Urinary bladder (tissue), 4 donors: Measurements from ENCODE around the gene TPPP3. TPM values are rescaled to one million over a fixed set of nuclear protein-coding genes. Genes with fewer than 3 reads are reported as not detected.
A peak's percentile ranks its signal among the peaks of the same experiment; 100 is the strongest.

Experiments
- DNase-seq: peaks from one replicate; pipeline ENCODE4 v3.0.0-alpha.2; 2015; ENCODE audit errors: extremely low spot score
- H3K27ac ChIP-seq: one replicate; pipeline ENCODE4 v1.5.1; 2013; ENCODE audit warnings: low read depth, mild to moderate bottlenecking, moderate library complexity
- H3K36me3 ChIP-seq: one replicate; pipeline ENCODE4 v1.6.1; 2013; ENCODE audit warnings: mild to moderate bottlenecking, moderate library complexity; ENCODE audit not compliant: insufficient read depth
- H3K4me1 ChIP-seq: one replicate; pipeline ENCODE4 v1.6.1; 2013; ENCODE audit warnings: mild to moderate bottlenecking, moderate library complexity; ENCODE audit not compliant: insufficient read depth
- H3K4me3 ChIP-seq: one replicate; pipeline ENCODE4 v1.5.1; 2013; ENCODE audit warnings: low read depth, low read length
- whole genome bisulfite sequencing: extraction: QIAGEN DNeasy Blood & Tissue Kit; methylation state at CpG from one replicate; pipeline ENCODE4 v1.1.7; 2013; 5-methylcytosine and 5-hydroxymethylcytosine counted together
- polyA plus RNA-seq: library from polyadenylated mRNA; stranded (reverse); fragments of 200-250 nt; gene quantifications from one replicate; pipeline ENCODE4 v1.2.3, GENCODE V29; 2013
- total RNA-seq: library from RNA; depleted of rRNA; stranded (reverse); fragments of >200 nt; gene quantifications from one replicate; pipeline ENCODE4 v1.2.3, GENCODE V29; 2014
- donor health status: healthy with polysubstance abuse.
- donor health status: healthy.

TPPP3 gene
- total RNA-seq, result 24.0 TPM
- polyA plus RNA-seq, result 14.6 TPM

DNA sequence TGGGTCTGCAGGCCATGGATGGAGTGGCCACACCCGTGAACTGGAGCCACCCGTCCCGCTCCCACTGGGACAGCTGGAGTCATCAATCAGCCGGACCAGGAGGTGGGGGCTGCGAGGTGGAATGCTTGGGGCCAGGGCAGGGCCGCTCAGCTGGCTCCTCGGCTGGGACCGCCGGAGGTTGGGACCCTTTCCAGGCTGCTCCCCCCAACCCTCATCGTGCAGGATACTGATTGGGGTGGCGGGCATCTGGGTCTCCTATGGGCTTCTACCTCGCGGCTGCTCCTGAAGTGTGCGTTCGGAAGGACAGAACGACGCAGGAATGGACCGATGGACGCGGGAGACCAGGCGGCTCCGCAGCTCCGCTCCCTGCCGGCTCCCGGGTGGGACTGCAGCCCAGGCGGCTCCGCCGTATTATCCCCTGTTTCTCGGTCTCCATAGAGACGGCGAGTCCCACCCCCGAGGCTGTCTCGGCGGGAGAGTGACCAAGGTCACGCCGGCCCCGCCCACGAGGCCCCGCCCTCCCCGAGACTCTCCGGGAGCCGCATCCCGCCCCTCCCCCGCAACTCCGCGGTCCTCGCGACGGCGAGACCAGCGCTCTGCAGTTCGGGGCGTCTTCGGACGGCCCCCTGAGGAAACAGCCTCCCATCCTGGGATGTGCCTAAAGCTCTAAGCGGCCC is at the start of gene TPPP3:
Gene TPPP3 (minus strand): TSS at position 388 of the 677 bp plus-strand sequence. CDS start 2,387 bp downstream, outside the sequence.
- no peak for DNase-seq
- H3K4me3 ChIP-seq, result peak within 1 kb of the TSS; percentile 14
- 1% methylated on average over 56 of the region's 56 CpGs for WGBS
- no peak within 1 kb of the TSS for H3K27ac ChIP-seq
- no peaks in the 10 kb centered on the region for H3K4me1 ChIP-seq
- no peaks in the 10 kb centered on the region for H3K36me3 ChIP-seq

DNA sequence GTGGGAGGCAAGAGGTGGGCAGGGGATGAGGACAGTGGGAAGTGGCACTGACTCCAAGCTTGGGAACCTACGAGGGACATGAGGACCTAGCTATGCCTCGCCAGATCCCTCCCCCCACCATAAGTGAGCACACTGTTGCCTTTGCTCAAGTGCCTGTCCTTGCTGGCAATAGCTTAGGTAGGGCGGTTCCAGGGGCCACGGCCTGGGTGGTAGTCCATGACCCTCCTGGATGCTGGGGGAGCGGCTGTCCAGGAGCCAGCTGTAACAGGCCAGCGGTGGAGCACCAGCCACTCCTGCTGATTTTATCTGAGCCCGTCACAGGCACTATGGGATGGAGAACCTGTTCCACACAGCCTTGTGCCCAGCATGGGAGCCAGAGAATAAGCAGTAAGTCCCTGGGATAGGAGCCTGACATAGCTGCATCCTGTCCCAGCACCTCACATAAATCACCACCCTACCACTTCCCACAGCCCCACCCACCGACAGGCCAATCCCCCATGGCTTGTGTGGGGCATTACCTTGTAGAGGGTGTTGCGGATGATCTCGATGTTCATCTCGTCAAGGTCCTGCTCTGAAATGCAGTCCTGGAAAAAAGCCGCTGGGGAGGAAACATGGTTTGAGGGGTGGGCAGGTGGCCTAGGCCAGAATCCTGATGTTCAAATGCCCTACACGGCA is 49.4 kb upstream of the TPPP3 start:
- Histone ChIP-seq H3K4me1 (no peaks in the 10 kb centered on the region), H3K27ac (no peak overlapping the region), H3K4me3 (no peak overlapping the region), H3K36me3 (no peaks in the 10 kb centered on the region)
- DNase-seq, result no peak
- 80% methylated on average over 13 of the region's 13 CpGs for WGBS

DNA sequence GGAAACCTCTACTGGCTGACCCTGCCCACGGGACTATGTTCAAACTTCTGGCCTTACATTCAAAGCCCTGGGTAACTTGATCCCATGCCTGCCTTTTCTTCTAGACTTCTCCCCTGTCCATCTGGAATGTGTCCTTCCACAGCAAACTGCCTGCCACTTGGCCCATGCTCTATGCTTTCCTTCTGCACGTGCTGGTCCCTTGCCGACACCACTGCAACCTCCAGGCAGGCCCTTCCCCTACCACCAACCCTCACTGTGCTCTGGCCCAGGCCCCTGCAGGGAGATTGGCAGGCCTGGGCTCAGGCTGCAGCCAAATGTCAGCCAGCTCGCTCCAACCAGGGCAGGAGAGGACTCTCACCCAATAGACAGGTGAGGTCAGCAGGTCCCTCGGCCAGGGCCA is 48.6 kb upstream of the TPPP3 start:
- no peak for DNase-seq
- Histone ChIP-seq H3K4me3 (no peak overlapping the region), H3K36me3 (no peaks in the 10 kb centered on the region), H3K27ac (peak overlapping the region; percentile 11), H3K4me1 (no peaks in the 10 kb centered on the region)
- 63% methylated on average over 5 of the region's 5 CpGs for WGBS

DNA sequence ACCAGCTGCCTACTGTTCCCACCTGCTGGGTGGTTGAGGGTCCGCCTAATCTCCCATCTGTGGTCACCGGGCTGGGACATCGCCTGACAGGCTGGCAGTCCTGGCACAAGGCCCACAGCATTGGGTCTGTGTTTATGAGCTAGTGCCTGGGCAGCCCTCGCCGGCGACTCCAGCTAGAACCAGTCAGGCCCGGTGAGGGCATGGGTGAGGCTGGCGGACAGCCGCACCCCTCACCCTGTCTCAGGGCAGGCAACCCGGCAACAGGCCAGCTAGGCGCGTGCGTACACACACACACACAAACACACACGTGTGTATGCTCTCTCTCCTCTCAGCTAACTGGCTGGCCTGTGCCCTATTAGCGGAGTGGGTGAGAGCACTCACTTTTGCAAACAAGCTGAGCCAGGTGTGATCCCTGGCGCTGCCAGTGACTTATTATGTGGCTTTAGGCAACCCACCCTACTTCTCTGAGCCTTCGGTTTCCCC is 48.0 kb upstream of the TPPP3 start:
- WGBS, result 83% methylated on average over 17 of the region's 17 CpGs
- DNase-seq, result no peak
- Histone ChIP-seq H3K4me3 (no peak overlapping the region), H3K36me3 (no peaks in the 10 kb centered on the region), H3K4me1 (no peaks in the 10 kb centered on the region), H3K27ac (no peak overlapping the region)

DNA sequence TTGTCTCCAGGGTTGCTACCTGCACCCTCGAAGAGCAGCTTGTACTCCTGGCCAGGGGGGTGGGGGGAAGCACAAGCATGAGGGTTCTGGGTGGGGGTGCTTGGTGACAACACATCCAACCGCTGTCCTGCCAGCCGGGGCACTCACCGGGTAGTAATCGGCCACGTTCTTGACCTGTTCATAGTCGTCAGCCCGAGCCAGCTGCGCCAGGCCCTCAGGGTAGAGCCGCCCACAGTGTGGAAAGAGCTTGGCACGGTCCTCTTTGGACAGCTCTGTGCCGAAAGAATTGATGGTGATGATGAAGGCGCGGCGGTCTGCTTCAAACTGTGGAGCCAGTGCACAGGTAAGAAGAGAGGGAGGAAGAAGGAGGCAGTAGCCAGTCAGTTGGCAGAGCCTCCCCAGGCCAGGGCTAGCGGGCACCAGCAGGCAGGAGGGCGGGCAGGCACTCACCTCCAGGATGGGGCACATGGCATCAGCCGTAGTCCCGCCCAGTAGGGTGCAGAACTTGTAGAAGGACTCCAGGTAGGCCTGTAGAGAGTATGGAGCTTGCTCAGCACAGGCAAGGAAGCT is 45.6 kb upstream of the TPPP3 start:
- Histone ChIP-seq H3K36me3 (no peaks in the 10 kb centered on the region), H3K27ac (no peak overlapping the region)

DNA sequence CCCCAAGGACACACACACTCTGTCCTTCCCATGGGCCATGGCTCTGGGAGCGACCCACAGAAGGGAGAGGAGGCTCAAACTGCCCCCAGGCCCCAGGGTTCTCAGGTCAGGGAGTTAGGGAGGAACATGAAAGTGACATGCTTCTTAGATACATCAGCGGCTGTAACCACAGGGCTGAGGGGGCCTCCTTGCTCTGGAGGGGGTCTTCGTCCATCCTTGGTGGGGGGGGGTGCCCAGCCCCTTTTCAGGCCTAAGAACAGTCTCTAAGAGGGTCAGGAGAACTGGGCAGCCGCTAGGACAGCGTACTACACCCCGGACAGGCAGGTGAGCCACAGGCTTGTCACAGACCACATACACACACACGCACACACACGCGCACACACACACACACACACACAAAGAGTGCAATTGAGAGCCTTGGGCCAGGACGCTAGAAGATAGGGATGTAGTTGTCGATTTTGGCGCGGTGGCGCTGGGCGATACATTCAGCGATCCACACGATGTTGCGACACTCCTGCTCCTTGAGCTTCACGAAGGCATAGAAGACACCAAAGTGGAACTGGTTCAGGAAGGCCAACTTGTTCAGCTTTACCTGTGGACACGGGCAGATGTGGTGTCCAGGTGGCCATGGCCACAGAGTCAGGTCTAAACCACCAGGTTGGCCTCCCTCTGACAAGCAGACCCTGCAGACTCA is 44.9 kb upstream of the TPPP3 start:
- no peaks in the 10 kb centered on the region for H3K4me1 ChIP-seq
- no peak overlapping the region for H3K4me3 ChIP-seq
- no peaks in the 10 kb centered on the region for H3K36me3 ChIP-seq
- DNase-seq, result no peak
- H3K27ac ChIP-seq, result no peak overlapping the region
- WGBS, result 91% methylated on average over 20 of the region's 20 CpGs

More for the DNA sequence above, 45.6 kb upstream of the TPPP3 start:
- no peak for DNase-seq
- Histone ChIP-seq H3K4me1 (no peaks in the 10 kb centered on the region), H3K4me3 (no peak overlapping the region)
- 95% methylated on average over 19 of the region's 19 CpGs for WGBS

DNA sequence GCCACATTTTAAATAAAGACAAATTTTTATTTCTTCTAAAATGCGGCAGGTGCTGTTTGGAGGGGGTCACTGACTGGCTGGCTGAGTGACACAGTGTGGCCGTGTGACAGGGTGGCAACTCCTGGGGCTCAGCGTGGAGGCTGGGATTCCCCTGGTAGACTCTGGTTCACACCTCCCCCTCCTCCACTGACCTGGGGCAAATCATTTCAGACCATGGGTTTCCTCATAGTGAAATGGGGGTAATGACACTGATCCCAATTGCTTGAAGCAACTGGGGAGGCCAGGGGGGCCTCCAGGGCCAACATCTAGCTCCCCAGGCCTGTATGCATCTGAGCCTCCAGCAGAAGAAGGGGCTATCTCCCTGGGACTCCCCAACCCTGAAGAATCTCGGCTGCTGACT is 44.2 kb upstream of the TPPP3 start:
- no peak for DNase-seq
- WGBS, result 84% methylated on average over 4 of the region's 4 CpGs
- no peaks in the 10 kb centered on the region for H3K4me1 ChIP-seq
- H3K27ac ChIP-seq, result no peak overlapping the region
- H3K36me3 ChIP-seq, result no peaks in the 10 kb centered on the region
- H3K4me3 ChIP-seq, result no peak overlapping the region

DNA sequence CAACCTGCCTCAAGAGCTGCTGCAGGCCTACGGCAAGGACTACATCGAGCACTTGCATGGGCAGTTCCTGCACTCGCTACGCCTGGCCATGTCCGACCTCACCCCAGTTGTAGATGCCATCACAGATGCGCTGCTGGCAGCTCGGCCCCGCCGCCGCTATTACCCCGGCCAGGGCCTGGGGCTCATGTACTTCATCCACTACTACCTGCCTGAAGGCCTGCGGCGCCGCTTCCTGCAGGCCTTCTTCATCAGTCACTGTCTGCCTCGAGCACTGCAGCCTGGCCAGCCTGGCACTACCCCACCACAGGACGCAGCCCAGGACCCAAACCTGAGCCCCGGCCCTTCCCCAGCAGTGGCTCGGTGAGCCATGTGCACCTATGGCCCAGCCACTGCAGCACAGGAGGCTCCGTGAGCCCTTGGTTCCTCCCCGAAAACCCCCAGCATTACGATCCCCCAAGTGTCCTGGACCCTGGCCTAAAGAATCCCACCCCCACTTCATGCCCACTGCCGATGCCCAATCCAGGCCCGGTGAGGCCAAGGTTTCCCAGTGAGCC is 43.4 kb upstream of the TPPP3 start:
- Histone ChIP-seq H3K4me3 (no peak overlapping the region), H3K36me3 (no peaks in the 10 kb centered on the region), H3K4me1 (no peaks in the 10 kb centered on the region), H3K27ac (no peak overlapping the region)
- WGBS, result 95% methylated on average over 23 of the region's 23 CpGs
- no peak for DNase-seq

DNA sequence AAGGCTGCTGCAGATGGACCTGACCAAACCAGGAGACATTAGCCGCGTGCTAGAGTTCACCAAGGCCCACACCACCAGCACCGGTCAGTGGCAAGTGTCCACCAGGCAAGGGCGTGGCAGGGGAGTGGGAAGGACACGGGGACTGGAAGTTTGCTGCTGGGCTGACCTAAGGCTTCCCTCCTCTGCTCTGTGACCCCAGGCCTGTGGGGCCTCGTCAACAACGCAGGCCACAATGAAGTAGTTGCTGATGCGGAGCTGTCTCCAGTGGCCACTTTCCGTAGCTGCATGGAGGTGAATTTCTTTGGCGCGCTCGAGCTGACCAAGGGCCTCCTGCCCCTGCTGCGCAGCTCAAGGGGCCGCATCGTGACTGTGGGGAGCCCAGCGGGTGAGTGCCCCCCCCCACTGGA is 42.5 kb upstream of the TPPP3 start:
- WGBS, result 90% methylated on average over 16 of the region's 16 CpGs
- Histone ChIP-seq H3K27ac (no peak overlapping the region), H3K36me3 (no peaks in the 10 kb centered on the region), H3K4me1 (no peaks in the 10 kb centered on the region), H3K4me3 (no peak overlapping the region)
- no peak for DNase-seq

DNA sequence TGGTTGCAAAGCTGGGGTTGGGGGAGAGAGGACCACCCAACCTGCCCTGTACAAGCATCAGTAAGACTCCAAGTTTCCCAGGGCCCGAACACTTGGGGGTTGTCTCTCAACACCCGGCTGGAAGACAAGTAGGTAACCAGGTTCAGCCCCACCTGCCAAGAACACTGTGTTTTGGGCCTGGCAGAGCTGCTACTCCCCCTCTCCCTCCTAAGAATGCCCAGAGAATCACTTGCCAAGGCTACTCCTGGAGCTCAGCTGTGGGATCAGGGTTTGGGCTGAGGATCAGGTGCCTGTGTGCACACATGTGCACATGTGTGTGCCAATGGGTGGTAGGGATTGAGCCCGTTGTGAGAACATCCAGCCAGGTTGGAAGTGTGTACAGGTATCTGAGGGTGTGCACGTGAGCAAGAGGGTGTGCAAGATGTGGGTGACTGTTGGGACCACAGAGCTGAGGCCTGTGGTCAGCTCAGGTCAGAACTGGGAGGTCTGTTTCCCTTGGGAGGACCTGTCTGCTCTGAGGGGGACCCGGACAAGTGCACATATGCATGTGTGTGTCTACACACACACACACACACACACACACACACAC is 39.9 kb upstream of the TPPP3 start:
- Histone ChIP-seq H3K36me3 (no peaks in the 10 kb centered on the region), H3K4me1 (no peaks in the 10 kb centered on the region), H3K27ac (no peak overlapping the region), H3K4me3 (no peak overlapping the region)
- DNase-seq, result no peak
- WGBS, result 90% methylated on average over 5 of the region's 5 CpGs

DNA sequence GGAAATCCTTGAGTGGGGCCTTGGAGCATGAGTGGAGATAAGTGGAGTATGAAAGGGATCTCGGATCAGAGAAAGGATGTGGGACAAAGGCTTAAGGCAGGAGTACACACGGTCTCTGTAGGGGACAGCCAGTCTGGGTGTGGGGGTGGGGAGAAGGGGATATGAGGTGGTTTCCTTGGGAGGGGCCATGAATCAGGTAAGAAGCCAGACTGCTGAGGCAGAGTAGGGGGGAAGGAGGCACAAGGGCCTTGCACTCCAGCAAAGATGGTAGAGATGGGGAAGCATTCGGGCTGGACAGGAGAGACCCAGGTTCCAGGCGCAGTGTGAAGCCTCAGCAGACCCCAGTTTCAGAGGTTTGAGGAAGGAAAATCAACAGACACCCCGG is 39.2 kb upstream of the TPPP3 start:
- Histone ChIP-seq H3K36me3 (no peaks in the 10 kb centered on the region), H3K4me1 (no peaks in the 10 kb centered on the region), H3K4me3 (no peak overlapping the region), H3K27ac (no peak overlapping the region)
- no peak for DNase-seq
- WGBS, result 74% methylated on average over 5 of the region's 5 CpGs

DNA sequence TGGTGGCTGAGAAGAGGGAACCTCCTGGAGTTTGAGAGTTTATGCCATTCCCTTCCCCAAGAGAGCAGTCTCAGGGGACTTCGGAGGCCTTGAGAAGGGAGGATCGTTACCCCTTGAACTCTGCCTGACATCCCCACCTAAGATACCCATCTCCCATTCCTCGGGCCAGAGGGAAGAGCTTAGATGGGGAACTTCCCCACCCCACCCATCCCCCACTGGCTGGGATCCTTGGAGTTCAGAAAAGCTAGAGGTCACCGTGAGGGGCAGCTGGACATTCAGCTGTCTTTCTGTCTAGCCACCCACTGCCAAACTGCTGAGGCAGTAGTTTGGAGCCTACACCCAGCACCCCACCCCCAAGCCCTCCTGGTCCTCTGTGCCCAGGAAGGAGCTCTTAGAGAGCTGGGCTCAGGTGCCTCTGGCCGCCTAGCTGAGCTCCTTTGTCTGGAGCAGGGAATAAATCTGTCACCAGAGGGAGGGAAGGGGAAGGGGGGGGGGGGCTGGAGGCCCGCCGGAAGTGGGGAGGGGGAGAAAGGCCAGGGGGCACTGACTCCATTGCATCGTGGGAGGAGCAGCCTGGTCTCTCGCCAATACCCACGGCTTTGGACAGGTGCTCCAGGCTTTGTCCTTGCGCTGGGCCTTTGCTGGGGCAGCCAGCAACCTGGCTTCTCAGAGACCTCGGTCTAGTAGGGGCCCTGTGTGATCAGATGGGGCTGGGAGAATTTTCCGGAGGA is 38.6 kb upstream of the TPPP3 start:
- no peak overlapping the region for H3K4me3 ChIP-seq
- WGBS, result 51% methylated on average over 13 of the region's 13 CpGs
- H3K36me3 ChIP-seq, result no peaks in the 10 kb centered on the region
- no peaks in the 10 kb centered on the region for H3K4me1 ChIP-seq
- DNase-seq, result no peak
- no peak overlapping the region for H3K27ac ChIP-seq
